Neuronal stem cell (in vitro differentiated cells): ENCODE results near the gene TYW1.
A peak's percentile ranks its signal among the peaks of the same experiment; 100 is the strongest.

Experiments
- DNase-seq: peaks from one replicate; pipeline ENCODE4 v3.0.0-alpha.2; 2013; ENCODE audit warnings: low spot score
- H2AFZ ChIP-seq: one replicate; pipeline ENCODE4 v1.6.1; 2013; ENCODE audit warnings: mild to moderate bottlenecking, low read length, inconsistent platforms
- H2AK5ac ChIP-seq: 2 replicates; pipeline ENCODE4 v1.6.1; 2013; ENCODE audit warnings: low read depth, mild to moderate bottlenecking, inconsistent platforms, low read length, moderate library complexity, mixed read lengths
- H2BK120ac ChIP-seq: 2 replicates; pipeline ENCODE4 v1.6.1; 2013; ENCODE audit warnings: low read depth, mild to moderate bottlenecking, inconsistent platforms, low read length, moderate library complexity, mixed read lengths
- H2BK12ac ChIP-seq: one replicate; pipeline ENCODE4 v1.6.1; 2013; ENCODE audit warnings: low read length, inconsistent platforms
- H2BK15ac ChIP-seq: 2 replicates; pipeline ENCODE4 v1.6.1; 2013; ENCODE audit warnings: mild to moderate bottlenecking, low read length, inconsistent platforms, mixed read lengths
- H2BK5ac ChIP-seq: one replicate; pipeline ENCODE4 v1.6.1; 2013; ENCODE audit warnings: inconsistent platforms, mild to moderate bottlenecking, low read length, moderate library complexity
- H3K14ac ChIP-seq: one replicate; pipeline ENCODE4 v1.6.1; 2013; ENCODE audit warnings: low read length, inconsistent platforms
- H3K18ac ChIP-seq: 2 replicates; pipeline ENCODE4 v1.6.1; 2013; ENCODE audit warnings: low read length, inconsistent platforms
- H3K23ac ChIP-seq: 2 replicates; pipeline ENCODE4 v1.6.1; 2013; ENCODE audit warnings: low read depth, mild to moderate bottlenecking, mixed read lengths, low read length, inconsistent platforms; ENCODE audit not compliant: poor library complexity
- H3K27ac ChIP-seq: replicated peaks from 3 replicates; pipeline ENCODE4 v1.5.1; 2013; ENCODE audit warnings: low read length, inconsistent platforms
- H3K27me3 ChIP-seq, 3 experiments: 2 replicates each; pipeline ENCODE4 v1.6.1; 2013; ENCODE audit warnings: low read length in 3 of 3, mild to moderate bottlenecking in 2 of 3, inconsistent platforms in 1 of 3, low read depth in 1 of 3, mixed read lengths in 1 of 3, moderate library complexity in 1 of 3; ENCODE audit not compliant: control insufficient read depth in 3 of 3, insufficient read depth in 3 of 3
- H3K36me3 ChIP-seq, 2 donors: replicated peaks in 1 of 2; 2 replicates each; pipeline ENCODE4 v1.6.1; 2013; ENCODE audit warnings: low read length in 2 of 2; ENCODE audit not compliant: control insufficient read depth in 2 of 2, insufficient read depth in 2 of 2
- H3K4ac ChIP-seq: 2 replicates; pipeline ENCODE4 v1.6.1; 2013; ENCODE audit warnings: inconsistent platforms, mild to moderate bottlenecking, low read length, moderate library complexity
- H3K4me1 ChIP-seq, 2 donors: 1 replicate in 1 of 2; 2 replicates in 1 of 2; pipeline ENCODE4 v1.6.1; 2013; ENCODE audit warnings: low read length in 2 of 2, low read depth in 1 of 2; ENCODE audit not compliant: control insufficient read depth in 2 of 2, insufficient read depth in 1 of 2
- H3K4me2 ChIP-seq: one replicate; pipeline ENCODE4 v1.6.1; 2013; ENCODE audit warnings: mild to moderate bottlenecking, low read length, inconsistent platforms; ENCODE audit not compliant: insufficient read depth, poor library complexity, severe bottlenecking
- H3K4me3 ChIP-seq, 2 donors: 2 replicates each; pipeline ENCODE4 v1.5.1; 2013; ENCODE audit warnings: low read length in 2 of 2, mild to moderate bottlenecking in 2 of 2, inconsistent platforms in 1 of 2, moderate library complexity in 1 of 2
- H3K79me1 ChIP-seq: one replicate; pipeline ENCODE4 v1.6.1; 2013; ENCODE audit warnings: low read depth, mild to moderate bottlenecking, inconsistent platforms, low read length, moderate library complexity
- H3K9ac ChIP-seq: one replicate; pipeline ENCODE4 v1.6.1; 2013; ENCODE audit warnings: mild to moderate bottlenecking, low read depth, low read length, inconsistent platforms; ENCODE audit not compliant: poor library complexity
- H3K9me3 ChIP-seq, 2 donors: replicated peaks in 1 of 2; 2 replicates each; pipeline versions ENCODE3 to v1.6.1; 2013; ENCODE audit warnings: low read length in 2 of 2, mild to moderate bottlenecking in 2 of 2, inconsistent platforms in 1 of 2, low read depth in 1 of 2, mixed read lengths in 1 of 2, moderate library complexity in 1 of 2; ENCODE audit not compliant: control insufficient read depth in 2 of 2, insufficient read depth in 1 of 2
- H4K8ac ChIP-seq: one replicate; pipeline ENCODE4 v1.6.1; 2013; ENCODE audit warnings: low read depth, mild to moderate bottlenecking, inconsistent platforms, low read length, moderate library complexity
- H4K91ac ChIP-seq: one replicate; pipeline ENCODE4 v1.6.1; 2013; ENCODE audit warnings: low read length, low read depth, mild to moderate bottlenecking, inconsistent platforms; ENCODE audit not compliant: poor library complexity
- WGBS, 2 donors: extraction: QIAGEN DNeasy Blood & Tissue Kit; methylation state at CpG; one replicate each; pipeline ENCODE4 v1.1.7; 2013; ENCODE audit warnings: missing lambda C conversion rate in 2 of 2, mixed read lengths in 1 of 2; ENCODE audit not compliant: insufficient read length in 2 of 2, insufficient replicate concordance in 1 of 2; ENCODE audit errors: extremely low coverage in 2 of 2; 5-methylcytosine and 5-hydroxymethylcytosine counted together

The TYW1 gene

DNA sequence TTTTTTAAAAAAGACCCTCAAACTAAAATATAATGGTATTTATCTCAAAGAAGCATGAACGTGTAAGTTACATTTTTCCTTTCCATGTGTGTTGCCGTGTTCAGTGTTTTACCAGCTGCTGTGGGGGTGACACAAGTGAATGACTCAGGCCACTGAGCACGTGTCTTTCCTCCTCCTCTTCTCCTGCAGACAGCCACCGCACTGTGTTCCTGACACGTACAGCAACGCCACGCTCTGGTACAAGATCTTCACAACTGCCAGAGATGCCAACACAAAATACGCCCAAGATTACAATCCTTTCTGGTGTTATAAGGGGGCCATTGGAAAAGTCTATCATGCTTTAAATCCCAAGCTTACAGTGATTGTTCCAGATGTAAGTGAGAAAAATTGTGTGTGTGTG, 45.9 kb upstream of the TYW1 start:
- Histone ChIP-seq H2BK120ac (no peak overlapping the region), H3K14ac (no peak overlapping the region), H3K4me2 (no peak overlapping the region), H3K4me1 (no peaks in the 10 kb centered on the region), H3K4ac (no peak overlapping the region), H2BK12ac (no peak overlapping the region), H3K27ac (no peak overlapping the region), H3K79me1 (peaks cover 2% of the 10 kb centered on the region), H3K4me3 (no peak overlapping the region), H3K9me3 (no peaks in the 10 kb centered on the region), H3K18ac (no peak overlapping the region), H4K91ac (peak overlapping the region; percentile 83), H3K9ac (no peak overlapping the region), H4K8ac (no peak overlapping the region), H2AK5ac (no peak overlapping the region), H3K36me3 (peaks cover 42 to 95% of the 10 kb centered on the region in 2 donors), H2BK15ac (no peak overlapping the region), H2BK5ac (no peak overlapping the region), H2AFZ (no peak overlapping the region), H3K23ac (no peak overlapping the region), H3K27me3 (no peaks in the 10 kb centered on the region)
- no CpG with 5 or more reads among the region's 8 CpGs for WGBS, 2 donors
- DNase-seq = no peak

DNA sequence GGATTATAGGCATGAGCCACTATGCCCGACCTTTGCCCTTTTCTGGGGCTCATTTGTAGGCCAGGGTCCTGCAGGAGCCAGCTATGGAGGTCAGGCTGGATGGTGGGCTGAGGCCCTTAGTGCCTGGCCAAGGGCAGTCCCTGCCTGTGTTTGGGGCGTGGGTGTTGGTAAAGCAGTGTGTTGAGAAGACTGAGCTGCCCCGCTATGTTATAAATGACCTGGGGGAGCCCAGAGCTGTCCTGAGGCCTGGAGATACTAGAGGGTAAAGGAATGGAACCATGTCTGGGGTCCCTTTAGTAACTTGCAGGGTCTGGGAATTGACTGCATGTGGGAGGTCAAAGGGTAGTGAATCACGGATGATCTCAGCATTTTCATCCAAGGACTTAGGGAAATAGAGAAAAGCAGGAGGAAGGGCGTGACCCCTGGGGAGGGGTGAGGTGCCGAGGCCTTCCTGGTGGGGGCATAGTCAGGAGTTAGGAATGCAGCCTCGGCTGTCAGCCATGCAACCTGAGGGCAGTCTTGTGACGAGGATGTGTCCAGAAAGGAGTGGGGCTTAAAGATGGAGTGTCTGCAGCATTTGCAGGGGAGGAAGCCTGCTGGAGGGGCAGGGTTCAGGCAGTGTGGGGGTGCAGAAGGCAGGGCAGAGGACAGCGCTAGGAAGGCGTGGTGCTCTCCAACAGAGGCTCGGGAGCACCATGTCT, 44.1 kb upstream of the TYW1 start:
- Histone ChIP-seq H3K36me3 (peaks cover 39 to 98% of the 10 kb centered on the region in 2 donors), H3K4me2 (no peak overlapping the region), H2AK5ac (no peak overlapping the region), H3K4me1 (no peaks in the 10 kb centered on the region), H3K79me1 (peaks cover 2% of the 10 kb centered on the region), H3K27me3 (no peaks in the 10 kb centered on the region), H3K9me3 (no peaks in the 10 kb centered on the region), H2BK5ac (no peak overlapping the region), H3K18ac (no peak overlapping the region), H3K4ac (no peak overlapping the region), H2BK15ac (no peak overlapping the region), H2AFZ (no peak overlapping the region), H4K91ac (no peak overlapping the region), H3K9ac (no peak overlapping the region), H3K4me3 (no peak overlapping the region), H3K14ac (peak overlapping the region; percentile 38), H3K27ac (no peak overlapping the region), H2BK12ac (no peak overlapping the region), H4K8ac (no peak overlapping the region), H3K23ac (no peak overlapping the region), H2BK120ac (no peak overlapping the region)
- DNase-seq = no peak
- WGBS, 2 donors = no CpG with 5 or more reads among the region's 11 CpGs

DNA sequence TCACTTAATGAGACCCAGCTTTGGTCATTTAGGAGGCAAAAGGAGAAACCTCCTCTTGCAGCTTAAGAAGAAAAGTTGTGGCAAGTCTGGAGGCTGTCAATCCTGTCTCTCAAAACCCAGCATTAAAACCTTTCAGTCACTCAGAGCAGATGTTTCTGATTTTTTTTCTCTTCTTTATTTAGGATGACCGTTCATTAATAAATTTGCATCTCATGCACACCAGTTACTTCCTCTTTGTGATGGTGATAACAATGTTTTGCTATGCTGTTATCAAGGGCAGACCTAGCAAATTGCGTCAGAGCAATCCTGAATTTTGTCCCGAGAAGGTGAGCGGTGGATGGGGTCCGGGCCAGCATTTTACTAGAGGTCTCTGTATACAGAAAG, 43.6 kb upstream of the TYW1 start:
- Histone ChIP-seq H3K27ac (no peak overlapping the region), H4K8ac (no peak overlapping the region), H2BK15ac (no peak overlapping the region), H3K9me3 (no peaks in the 10 kb centered on the region), H2BK120ac (no peak overlapping the region), H4K91ac (no peak overlapping the region), H3K4me1 (no peaks in the 10 kb centered on the region), H3K4me2 (no peak overlapping the region), H3K36me3 (peaks cover 39 to 99% of the 10 kb centered on the region in 2 donors), H2BK5ac (no peak overlapping the region), H3K14ac (no peak overlapping the region), H3K18ac (no peak overlapping the region), H2AFZ (no peak overlapping the region), H2AK5ac (no peak overlapping the region), H3K4ac (no peak overlapping the region), H3K79me1 (peaks cover 2% of the 10 kb centered on the region), H3K4me3 (no peak overlapping the region), H3K9ac (no peak overlapping the region), H2BK12ac (no peak overlapping the region), H3K23ac (no peak overlapping the region), H3K27me3 (no peaks in the 10 kb centered on the region)
- WGBS, 2 donors = no CpG with 5 or more reads among the region's 5 CpGs
- DNase-seq = no peak

DNA sequence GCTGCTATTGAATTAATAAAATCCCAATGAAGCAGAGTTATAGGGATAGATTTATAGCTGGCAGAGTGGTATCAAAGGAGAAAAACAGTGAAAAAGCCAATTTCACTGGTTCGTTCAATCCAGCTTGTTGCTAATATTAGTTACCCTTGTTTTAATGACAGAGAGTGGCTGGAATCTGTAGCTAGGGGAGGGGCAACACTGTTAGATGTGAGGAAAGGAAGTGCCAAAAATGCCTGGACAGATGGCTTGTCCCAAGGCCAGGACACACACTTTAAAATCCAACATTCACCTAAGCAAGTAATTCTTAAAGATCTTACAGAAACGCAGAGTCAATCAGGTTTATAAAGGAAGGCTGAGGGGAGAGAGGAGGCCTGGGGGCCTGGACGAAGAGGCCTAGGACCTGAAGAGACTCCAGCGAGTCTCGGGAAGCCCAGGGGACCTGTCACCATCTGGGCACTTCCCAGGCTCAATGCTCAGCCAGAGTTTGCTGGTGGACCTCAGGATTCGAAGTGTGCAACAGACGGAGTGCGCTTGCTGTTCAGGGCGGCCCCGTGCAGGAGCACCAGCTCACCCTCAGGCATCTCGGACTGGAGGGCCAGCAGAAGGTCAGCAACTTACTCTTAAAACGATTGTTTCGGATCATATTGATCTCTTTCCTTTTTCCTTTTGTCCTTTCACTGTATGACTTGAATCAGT, 38.9 kb upstream of the TYW1 start:
- Histone ChIP-seq H2BK5ac (no peak overlapping the region), H3K4ac (no peak overlapping the region), H3K4me2 (no peak overlapping the region), H4K91ac (no peak overlapping the region), H3K9me3 (no peaks in the 10 kb centered on the region), H3K4me3 (no peak overlapping the region), H3K36me3 (peaks cover 19 to 79% of the 10 kb centered on the region in 2 donors), H3K79me1 (no peaks in the 10 kb centered on the region), H2AK5ac (no peak overlapping the region), H2BK120ac (no peak overlapping the region), H2BK12ac (no peak overlapping the region), H2BK15ac (no peak overlapping the region), H3K18ac (no peak overlapping the region), H3K4me1 (no peaks in the 10 kb centered on the region), H3K9ac (no peak overlapping the region), H3K23ac (no peak overlapping the region), H2AFZ (no peak overlapping the region), H3K27ac (no peak overlapping the region), H3K27me3 (no peaks in the 10 kb centered on the region), H3K14ac (no peak overlapping the region), H4K8ac (no peak overlapping the region)
- WGBS, 2 donors = no CpG with 5 or more reads among the region's 13 CpGs
- DNase-seq = no peak
